HT1080 (cell line): ENCODE results near the gene C12orf75. TPM values are rescaled to one million over a fixed set of nuclear protein-coding genes. Genes with fewer than 3 reads are reported as not detected.
"Not testable (repeated sequence)": the region's sequence is repeated elsewhere in the genome, so short reads cannot be mapped to it uniquely, and the experiment has no call there.

Experiments used
- DNase-seq: peaks from one replicate; pipeline ENCODE4 v3.0.0-alpha.2; 2015; ENCODE audit warnings: low read depth
- total RNA-seq: library from RNA; depleted of rRNA; stranded (reverse); fragments of >200 nt; shearing (Covaris generic); gene quantifications from 2 replicates; pipeline ENCODE4 v1.2.3, GENCODE V29; 2014

C12orf75 gene
- total RNA-seq, 1 experiment from 2014 or later: 132 TPM

DNA sequence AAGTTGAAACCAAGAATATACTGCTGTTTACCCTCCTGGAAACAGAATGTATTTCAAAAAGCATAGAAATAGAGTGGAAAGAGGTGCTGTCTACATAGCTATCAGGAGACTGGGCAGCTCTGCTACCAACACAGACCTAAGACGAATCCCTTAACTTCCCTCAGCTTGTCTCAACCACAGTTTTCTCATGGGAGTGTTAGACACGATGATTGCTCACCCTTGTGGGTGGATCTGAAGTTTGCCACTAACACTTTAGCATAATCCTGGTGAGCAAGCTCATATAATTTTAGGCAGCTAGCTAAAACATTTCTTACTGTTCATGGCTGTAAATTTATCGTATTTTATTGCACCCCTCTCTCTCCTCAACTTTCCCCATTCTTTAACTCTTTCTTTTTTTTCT is 38.5 kb downstream of the C12orf75 start:
- peak; percentile 16 for DNase-seq

DNA sequence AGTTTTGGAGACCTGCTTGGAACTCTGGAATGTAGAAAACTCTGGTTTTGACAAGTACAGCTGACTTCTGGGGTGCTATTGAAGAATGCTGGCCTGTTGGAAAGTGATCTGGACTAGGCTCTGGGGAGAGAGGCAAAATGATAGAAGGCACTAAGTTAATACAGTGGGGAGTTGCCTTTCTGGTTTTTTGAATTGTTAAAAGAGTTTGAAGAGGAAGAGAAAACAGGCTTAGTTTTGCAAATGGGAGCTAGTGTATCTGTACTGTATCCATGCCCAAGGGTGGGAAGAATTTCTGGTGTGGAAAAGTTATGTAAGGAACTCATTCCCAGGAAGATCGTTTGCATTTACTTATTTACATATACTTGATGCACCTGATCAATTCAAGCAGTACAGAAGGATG is 43.8 kb downstream of the C12orf75 start:
- DNase-seq: no peak

- no peak for DNase-seq
These were observed 46.6 kb downstream of the C12orf75 start for GRCh38 chr12:105377077-105377476.

DNA sequence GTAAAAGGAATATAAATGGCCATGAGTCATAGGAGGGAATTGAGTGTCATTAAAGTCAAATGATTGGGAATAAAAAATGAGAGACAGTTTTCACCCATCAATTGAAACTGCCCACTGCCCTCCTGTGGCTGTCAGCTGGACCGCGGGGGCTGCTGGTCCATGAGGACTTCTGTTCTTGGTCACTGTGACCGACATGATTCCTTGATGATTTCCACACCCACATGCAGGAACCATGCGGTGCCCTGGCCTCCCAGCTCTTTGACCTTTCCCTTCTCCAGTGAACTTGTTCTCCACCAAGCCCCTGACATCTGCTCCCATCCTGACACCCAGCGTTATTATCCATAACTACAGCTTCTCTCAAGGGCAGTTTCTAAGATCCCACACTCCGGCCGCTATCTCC is 48.4 kb downstream of the C12orf75 start:
- DNase-seq: peak; percentile 20

- peak; percentile 61 for DNase-seq
These were observed 52.5 kb downstream of the C12orf75 start for GRCh38 chr12:105382771-105383622.

DNA sequence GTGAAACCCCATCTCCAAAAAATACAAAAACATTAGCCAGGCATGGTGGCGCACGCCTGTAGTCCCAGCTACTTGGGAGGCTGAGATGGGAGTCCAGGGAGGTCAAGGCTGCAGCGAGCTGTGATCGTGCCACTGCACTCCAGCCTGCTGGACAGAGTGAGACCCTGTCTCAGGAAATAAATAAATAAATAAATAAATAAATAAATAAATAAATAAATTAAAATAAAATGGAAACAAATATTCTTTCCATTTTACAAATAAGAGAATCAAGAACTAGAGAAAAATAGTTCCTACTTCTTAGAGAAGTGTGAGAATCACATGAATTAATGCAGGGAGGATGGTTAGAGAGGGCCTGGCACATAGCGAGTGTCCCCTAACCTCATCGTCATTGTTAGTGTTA is 53.7 kb downstream of the C12orf75 start:
- DNase-seq: no peak

DNA sequence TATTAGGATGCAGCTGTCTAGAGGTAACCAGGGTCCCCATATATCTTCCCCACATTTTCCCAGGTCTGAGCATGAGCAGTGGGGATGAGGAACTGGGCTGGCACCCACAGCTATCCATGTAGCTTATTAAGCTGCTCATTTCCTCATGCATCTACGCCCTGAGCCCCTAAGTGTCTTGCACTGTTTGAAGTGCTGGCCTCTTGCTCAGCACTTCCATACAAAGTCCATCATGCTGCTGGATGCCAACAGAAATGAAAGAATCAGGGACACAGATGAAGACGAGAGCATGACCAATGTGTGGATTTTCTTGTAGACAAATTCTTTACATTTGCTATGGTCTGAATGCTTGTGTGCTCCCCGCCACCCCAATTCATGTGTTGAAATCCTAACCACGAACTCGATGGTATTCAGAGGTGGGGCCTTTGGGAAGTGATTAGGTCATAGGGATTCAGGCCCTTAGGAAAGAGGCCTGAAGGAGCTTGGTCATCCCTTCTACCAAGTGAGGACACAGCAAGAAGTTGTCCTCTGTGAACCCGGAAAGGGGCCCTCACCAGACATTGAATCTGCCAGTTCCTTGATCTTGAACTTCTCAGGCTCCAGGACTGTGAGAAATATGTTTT is 54.5 kb downstream of the C12orf75 start:
- no peak for DNase-seq

DNA sequence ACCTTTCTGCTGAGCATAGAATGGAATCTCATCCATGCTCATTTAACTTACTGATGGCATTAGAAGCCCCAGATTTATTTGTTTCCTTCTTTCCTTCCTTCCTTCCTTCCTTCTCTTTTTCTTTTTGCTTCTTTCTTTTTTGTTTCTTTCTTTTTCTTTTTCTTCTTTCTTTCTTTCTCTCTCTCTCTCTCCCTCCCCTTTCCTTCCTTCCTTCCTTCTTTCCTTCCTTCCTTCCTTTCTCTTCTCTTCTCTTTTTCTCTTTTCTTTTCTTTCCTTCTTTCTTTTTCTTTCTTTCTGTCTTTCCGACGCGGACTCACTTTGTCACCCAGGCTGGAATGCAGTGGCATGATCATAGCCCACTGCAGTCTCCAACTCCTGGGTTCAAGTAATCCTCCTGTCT is 55.9 kb downstream of the C12orf75 start:
- no peak for DNase-seq

DNA sequence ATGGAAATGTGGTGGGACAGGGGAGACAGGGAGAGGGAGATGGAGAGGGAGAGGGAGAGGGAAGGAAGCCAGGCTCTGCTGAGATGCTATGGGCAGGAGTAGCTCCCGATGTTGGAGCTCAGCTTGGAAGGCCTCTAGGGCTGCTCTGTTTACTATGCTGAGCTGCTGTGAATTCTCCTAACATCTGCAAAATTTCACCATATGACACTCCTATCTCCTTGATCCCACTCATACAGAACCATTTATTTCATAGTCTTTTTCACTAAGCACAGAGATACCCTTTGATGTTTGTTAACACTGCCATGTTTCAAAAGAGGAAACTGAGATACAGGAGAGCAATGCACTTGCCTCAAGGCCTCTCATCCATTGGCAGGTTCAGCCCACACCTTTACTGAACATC is 60.7 kb downstream of the C12orf75 start:
- no peak for DNase-seq

GRCh38 chr12:105393587-105393986 is 63.1 kb downstream of the C12orf75 start:
- peak; percentile 39 for DNase-seq

DNA sequence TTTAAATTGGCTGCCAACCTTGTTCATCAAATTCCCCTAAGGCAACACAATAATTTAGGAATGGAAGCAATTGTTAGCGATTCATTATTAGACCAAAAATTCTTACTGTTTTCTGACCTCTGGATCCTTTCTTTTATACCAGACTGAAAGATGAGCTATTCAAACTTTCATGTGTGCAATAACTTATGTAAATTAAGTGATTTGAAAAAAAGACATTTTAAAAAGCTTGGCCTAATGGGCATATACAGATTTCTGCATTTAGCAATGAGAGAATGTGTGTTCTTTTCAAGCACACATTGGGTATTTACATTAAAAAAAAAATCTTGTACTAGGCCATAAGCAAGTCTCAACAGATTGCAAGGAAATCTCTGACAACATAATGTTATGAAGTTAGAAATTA is 65.5 kb downstream of the C12orf75 start:
- DNase-seq: no peak

GRCh38 chr12:105396983-105397382 is 66.5 kb downstream of the C12orf75 start:
- DNase-seq: no peak

DNA sequence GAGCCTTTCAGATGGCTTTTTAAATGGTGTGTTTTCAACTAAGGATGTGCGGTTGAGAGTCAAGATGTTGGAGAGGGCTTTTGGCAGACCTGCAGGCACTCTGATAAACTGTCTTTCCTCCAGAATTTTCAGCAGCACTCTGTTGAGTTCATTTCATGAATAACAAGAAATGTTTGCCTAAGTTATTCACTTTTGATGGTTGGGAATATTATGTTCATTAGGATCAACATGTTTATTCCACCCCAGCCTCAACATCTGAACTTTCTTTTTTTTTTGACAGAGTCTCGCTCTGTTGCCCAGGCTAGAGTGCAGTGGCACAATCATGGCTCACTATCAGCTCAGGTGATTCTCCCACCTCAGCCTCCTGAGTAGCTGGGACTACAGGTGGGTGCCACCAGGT is 68.4 kb downstream of the C12orf75 start:
- DNase-seq: no peak

DNA sequence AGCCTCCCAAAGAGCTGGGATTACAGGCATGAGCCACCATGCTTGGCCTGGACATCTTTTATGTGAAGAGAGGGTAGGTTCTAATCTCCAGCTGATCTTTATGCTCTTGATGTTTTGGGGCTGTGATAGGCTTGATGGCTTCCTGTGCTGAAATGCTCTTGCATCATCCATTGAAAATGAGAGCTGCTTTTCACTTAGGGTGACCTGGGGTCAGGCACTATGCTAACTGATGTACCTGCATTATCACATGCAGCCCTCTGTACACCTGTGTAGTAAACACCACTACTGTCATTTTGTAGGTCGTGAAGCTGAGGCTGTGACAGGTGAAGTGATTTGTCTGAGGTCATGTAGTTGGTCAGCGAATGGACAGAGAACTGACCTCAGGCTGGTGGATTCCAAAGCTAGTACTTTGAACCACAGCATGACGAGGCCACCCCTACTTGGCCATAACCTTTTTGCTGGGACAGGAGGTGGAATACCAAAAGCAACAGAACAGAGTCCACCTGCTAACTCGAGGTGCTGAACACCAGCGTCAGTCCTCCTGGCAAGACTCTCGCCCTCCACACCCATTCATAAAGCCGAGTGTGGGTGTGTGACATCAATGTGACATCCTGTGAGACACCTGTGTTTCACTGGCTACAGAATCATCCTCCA is 69.1 kb downstream of the C12orf75 start:
- DNase-seq: no peak

- no peak for DNase-seq
These were observed 69.7 kb downstream of the C12orf75 start for GRCh38 chr12:105400227-105400626.

GRCh38 chr12:105401198-105401597 is 70.7 kb downstream of the C12orf75 start:
- DNase-seq: no peak

GRCh38 chr12:105402366-105402765 is 71.9 kb downstream of the C12orf75 start:
- no peak for DNase-seq

GRCh38 chr12:105403095-105403494 is 72.6 kb downstream of the C12orf75 start:
- DNase-seq: no peak

DNA sequence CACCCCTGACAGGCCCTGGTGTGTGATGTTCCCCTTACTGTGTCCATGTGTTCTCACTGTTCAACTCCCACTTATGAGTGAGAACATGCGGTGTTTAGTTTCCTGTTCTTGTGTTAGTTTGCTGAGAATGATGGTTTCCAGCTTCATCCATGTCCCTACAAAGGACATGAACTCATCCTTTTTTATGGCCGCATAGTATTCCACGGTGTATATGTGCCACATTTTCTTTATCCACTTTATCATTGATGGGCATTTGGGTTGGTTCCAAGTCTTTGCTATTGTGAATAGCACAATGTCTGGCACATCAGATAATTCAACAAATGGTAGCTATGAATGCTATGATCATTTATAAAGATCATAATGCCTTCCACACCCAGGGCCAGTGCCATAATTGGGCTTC is 73.6 kb downstream of the C12orf75 start:
- DNase-seq: not testable (repeated sequence)

DNA sequence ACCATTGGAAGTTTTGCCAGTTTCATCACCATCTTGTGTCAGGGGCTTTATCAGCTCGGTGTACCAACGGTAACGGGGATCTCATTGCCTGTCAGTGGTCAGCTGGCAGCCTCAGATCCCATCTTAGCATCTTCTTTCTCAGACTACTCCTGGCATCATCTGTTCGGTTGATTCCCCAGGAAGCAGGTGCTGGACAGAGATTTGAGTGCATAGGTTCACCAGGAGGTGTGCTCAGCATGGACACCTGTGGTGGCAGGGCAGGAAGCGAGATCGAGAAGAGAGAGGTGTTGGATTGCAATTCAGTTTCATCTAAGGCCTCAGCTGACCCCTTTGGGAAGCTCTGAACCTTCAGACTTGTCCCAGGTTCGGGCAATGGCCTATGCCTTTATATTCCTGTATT is 76.0 kb downstream of the C12orf75 start:
- DNase-seq: no peak

DNA sequence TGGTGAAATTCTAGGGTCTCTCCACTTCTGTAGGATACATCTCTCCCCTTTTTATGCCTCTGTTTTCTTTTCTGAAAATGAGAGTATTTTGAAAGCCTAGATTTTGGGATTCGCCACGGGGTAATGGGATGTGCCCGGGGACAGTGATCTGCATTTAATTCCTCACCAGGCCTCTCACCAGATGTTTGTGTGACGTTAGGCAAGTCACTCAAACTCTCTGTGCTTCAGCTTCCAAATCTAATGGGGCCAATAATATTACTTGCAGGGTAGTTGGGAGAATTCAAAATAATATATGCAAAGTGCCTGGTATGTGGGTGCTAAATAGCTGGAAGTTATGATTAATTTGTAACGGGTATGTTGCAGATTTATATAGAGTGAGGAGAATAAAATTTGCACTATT is 78.8 kb downstream of the C12orf75 start:
- DNase-seq: no peak

GRCh38 chr12:105409801-105410471 is 79.4 kb downstream of the C12orf75 start:
- peak; percentile 46 for DNase-seq
